Measurements from ENCODE around the gene DLEC1.

DLEC1 gene

GRCh38 chr3:38039101-38039898, at the start of gene DLEC1:
Gene DLEC1 (plus strand): TSS chr3:38039208. CDS start chr3:38039226, 18 bp downstream.
- DNase-seq (ENCODE audit: low spot score): peak; percentile 85

- DNase-seq (ENCODE audit: low spot score): no peak
These were observed 49.1 kb upstream of the DLEC1 start for GRCh38 chr3:37989821-37990480.

GRCh38 chr3:37990527-37990926, 48.5 kb upstream of the DLEC1 start, which contains the start of gene VILL:
Gene VILL (plus strand): TSS chr3:37990786. CDS start chr3:37993673, 2,887 bp downstream.
- peak; percentile 52 for DNase-seq (ENCODE audit: low spot score)

- DNase-seq (ENCODE audit: low spot score): no peak
These were observed 47.9 kb upstream of the DLEC1 start for GRCh38 chr3:37991109-37991508.

GRCh38 chr3:37991823-37992222, 47.2 kb upstream of the DLEC1 start:
- no peak for DNase-seq (ENCODE audit: low spot score)

GRCh38 chr3:37992271-37993066, 46.5 kb upstream of the DLEC1 start:
- no peak for DNase-seq (ENCODE audit: low spot score)

- no peak for DNase-seq (ENCODE audit: low spot score)
These were observed 45.9 kb upstream of the DLEC1 start for GRCh38 chr3:37993067-37993455.

GRCh38 chr3:37993460-37993819, 45.6 kb upstream of the DLEC1 start:
- no peak for DNase-seq (ENCODE audit: low spot score)

- DNase-seq (ENCODE audit: low spot score): peak; percentile 59
These were observed 45.0 kb upstream of the DLEC1 start for GRCh38 chr3:37993820-37994638.

GRCh38 chr3:37994639-37994972, 44.4 kb upstream of the DLEC1 start:
- DNase-seq (ENCODE audit: low spot score): no peak

GRCh38 chr3:37995652-37996641, 43.1 kb upstream of the DLEC1 start:
- no peak for DNase-seq (ENCODE audit: low spot score)

- peak; percentile 76 for DNase-seq (ENCODE audit: low spot score)
These were observed 42.2 kb upstream of the DLEC1 start for GRCh38 chr3:37996785-37997301.

GRCh38 chr3:37997342-37997741, 41.7 kb upstream of the DLEC1 start:
- no peak for DNase-seq (ENCODE audit: low spot score)

- no peak for DNase-seq (ENCODE audit: low spot score)
These were observed 41.1 kb upstream of the DLEC1 start for GRCh38 chr3:37997791-37998370.

- no peak for DNase-seq (ENCODE audit: low spot score)
These were observed 39.2 kb upstream of the DLEC1 start for GRCh38 chr3:37999836-38000235.

GRCh38 chr3:38000242-38000916, 38.6 kb upstream of the DLEC1 start:
- DNase-seq (ENCODE audit: low spot score): no peak

GRCh38 chr3:38000965-38001455, 38.0 kb upstream of the DLEC1 start:
- DNase-seq (ENCODE audit: low spot score): no peak

GRCh38 chr3:38001456-38002081, 37.4 kb upstream of the DLEC1 start:
- peak; percentile 45 for DNase-seq (ENCODE audit: low spot score)
